CD4-positive, CD25-positive, alpha-beta regulatory T cell (primary cell): ENCODE measurements around the gene LETMD1. TPM values are rescaled to one million over a fixed set of nuclear protein-coding genes. Genes with fewer than 3 reads are reported as not detected.

Source experiments
- ATAC-seq, 2 donors: fragments of 150-1000 bp; cut with Tn5 transposase; one replicate each; pipeline ENCODE4 v1.10.0; 2021; ENCODE audit warnings: low read depth in 2 of 2, moderate number of reproducible peaks in 2 of 2, moderate library complexity in 1 of 2
- DNase-seq, 3 donors: peaks; one replicate each; pipeline versions ENCODE4 v3.0.0 to v3.0.0-alpha.2; 2012 to 2022; ENCODE audit warnings: mixed read lengths in 1 of 3
- H3K27ac ChIP-seq: one replicate; pipeline ENCODE4 v1.7.0; 2013; ENCODE audit warnings: mild to moderate bottlenecking, low read length; ENCODE audit not compliant: insufficient read depth, poor library complexity, severe bottlenecking
- H3K27me3 ChIP-seq: one replicate; pipeline ENCODE4 v1.7.0; 2013; ENCODE audit warnings: low read length; ENCODE audit not compliant: control insufficient read depth, insufficient read depth
- H3K36me3 ChIP-seq: one replicate; pipeline ENCODE4 v1.7.0; 2013; ENCODE audit warnings: mild to moderate bottlenecking, low read length, moderate library complexity; ENCODE audit not compliant: control insufficient read depth, insufficient read depth
- H3K4me1 ChIP-seq: 2 replicates; pipeline ENCODE4 v1.7.0; 2013; ENCODE audit warnings: mild to moderate bottlenecking, low read length; ENCODE audit not compliant: insufficient read depth, control insufficient read depth, poor library complexity, severe bottlenecking
- H3K4me3 ChIP-seq: one replicate; pipeline ENCODE4 v1.7.0; 2013; ENCODE audit warnings: low read depth, mild to moderate bottlenecking, low read length, moderate library complexity
- H3K9me3 ChIP-seq, 2 experiments: 1 replicate in 1 of 2; 2 replicates in 1 of 2; pipeline ENCODE4 v1.7.0; 2013; ENCODE audit warnings: low read length in 2 of 2, mild to moderate bottlenecking in 1 of 2, moderate library complexity in 1 of 2; ENCODE audit not compliant: control insufficient read depth in 2 of 2
- H3K27ac Mint-ChIP-seq, 3 donors: one replicate each; pipeline ENCODE4 v1.8.0; 2020 to 2022; ENCODE audit warnings: mild to moderate bottlenecking in 3 of 3, mixed read lengths in 3 of 3, moderate library complexity in 2 of 3
- H3K27me3 Mint-ChIP-seq: one replicate; pipeline ENCODE4 v1.8.0; 2022; ENCODE audit warnings: mild to moderate bottlenecking, mixed read lengths
- H3K36me3 Mint-ChIP-seq: one replicate; pipeline ENCODE4 v1.8.0; 2020; ENCODE audit warnings: mixed read lengths
- H3K4me1 Mint-ChIP-seq, 4 donors: one replicate each; pipeline ENCODE4 v1.8.0; 2020 to 2022; ENCODE audit warnings: mixed read lengths in 4 of 4, mild to moderate bottlenecking in 1 of 4
- H3K4me3 Mint-ChIP-seq, 4 donors: one replicate each; pipeline ENCODE4 v1.8.0; 2020 to 2022; ENCODE audit warnings: mild to moderate bottlenecking in 4 of 4, mixed read lengths in 4 of 4, moderate library complexity in 3 of 4
- H3K9me3 Mint-ChIP-seq, 7 donors: one replicate each; pipeline ENCODE4 v1.8.0; 2020 to 2022; ENCODE audit warnings: mixed read lengths in 7 of 7, mild to moderate bottlenecking in 3 of 7, moderate library complexity in 2 of 7
- polyA plus RNA-seq, 4 donors: library from polyadenylated mRNA; unstranded; fragments of 300-500 nt; fragmentation: Illumina TruSeq; gene quantifications; one replicate each; pipeline ENCODE4 v1.2.3, GENCODE V29; 2021
- total RNA-seq: library from RNA; stranded (reverse); gene quantifications from one replicate; pipeline ENCODE4 v1.2.3, GENCODE V29; 2022

LETMD1 gene
- total and polyA plus RNA-seq, 5 donors from 2014 or later = 25.3 to 55.9 (median 36.1) TPM

DNA sequence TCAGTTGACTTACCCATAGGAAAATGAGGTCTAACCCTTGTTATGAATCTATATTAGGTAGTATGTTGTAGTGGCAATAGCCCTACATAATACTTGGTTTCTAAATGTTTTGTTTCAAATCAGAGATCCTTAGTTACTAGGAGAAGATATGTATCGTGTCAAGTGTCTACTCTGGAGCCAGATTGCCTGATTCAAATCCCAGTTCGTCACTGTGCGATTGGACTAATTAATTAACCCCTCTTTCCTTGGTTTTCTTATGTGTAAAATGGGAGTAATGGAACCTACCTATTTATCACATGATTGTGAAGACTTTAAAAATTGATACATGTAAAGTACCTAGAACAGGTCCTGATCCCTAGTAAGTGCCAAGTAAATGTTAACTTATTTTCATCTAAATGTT is 1.4 kb downstream of the LETMD1 start:
- peak overlapping the region in 2 of 3 donors; percentile 97 to 99 for H3K27ac Mint-ChIP-seq
- no peak for DNase-seq
- peak overlapping the region; percentile 90 to 98 (median 95) for H3K4me3 Mint-ChIP-seq
- peaks cover 16 to 41% (median 32%) of the 10 kb centered on the region in 4 donors for H3K4me1 Mint-ChIP-seq
- H3K27ac ChIP-seq = peak overlapping the region; percentile 94
- peaks cover 6% of the 10 kb centered on the region for H3K27me3 Mint-ChIP-seq
- no peaks in the 10 kb centered on the region for H3K27me3 ChIP-seq
- ATAC-seq = no peak
- peaks cover 20% of the 10 kb centered on the region for H3K36me3 Mint-ChIP-seq
- no peaks in the 10 kb centered on the region for H3K9me3 ChIP-seq
- no peaks in the 10 kb centered on the region for H3K9me3 Mint-ChIP-seq
- peaks cover 22% of the 10 kb centered on the region for H3K36me3 ChIP-seq
- peaks cover 25% of the 10 kb centered on the region for H3K4me1 ChIP-seq
- H3K4me3 ChIP-seq = peak overlapping the region; percentile 88

DNA sequence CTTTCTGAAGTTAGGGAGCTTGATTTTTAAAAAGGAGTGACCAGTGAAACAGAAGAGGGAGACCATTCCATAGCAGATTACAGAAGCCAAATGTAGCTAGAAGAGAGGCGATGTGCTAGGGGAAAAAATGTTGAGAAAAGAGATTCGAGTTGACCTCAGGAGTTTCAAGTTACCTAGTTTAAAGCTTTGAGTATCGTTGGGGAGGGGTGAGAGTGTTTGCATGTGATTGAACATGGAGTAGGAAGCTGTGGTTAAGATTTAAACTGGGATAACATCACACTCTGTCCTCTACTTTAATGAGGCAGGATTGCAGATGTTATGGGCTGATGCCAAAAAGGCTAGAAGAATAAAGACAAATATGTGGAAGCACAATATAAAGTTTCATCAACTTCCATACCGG is 3.7 kb downstream of the LETMD1 start:
- H3K4me1 ChIP-seq = peaks cover 24% of the 10 kb centered on the region
- no peak for ATAC-seq
- H3K27me3 Mint-ChIP-seq = peaks cover 6% of the 10 kb centered on the region
- H3K27ac ChIP-seq = no peak overlapping the region
- peaks cover 30% of the 10 kb centered on the region for H3K36me3 Mint-ChIP-seq
- H3K9me3 ChIP-seq = no peaks in the 10 kb centered on the region
- peaks cover 38% of the 10 kb centered on the region for H3K36me3 ChIP-seq
- peaks cover 14 to 37% (median 29%) of the 10 kb centered on the region in 4 donors for H3K4me1 Mint-ChIP-seq
- DNase-seq = no peak
- peak overlapping the region in 1 of 3 donors; percentile 84 for H3K27ac Mint-ChIP-seq
- H3K9me3 Mint-ChIP-seq = no peaks in the 10 kb centered on the region
- H3K4me3 Mint-ChIP-seq = peak overlapping the region in 1 of 4 donors; percentile 30
- no peak overlapping the region for H3K4me3 ChIP-seq
- H3K27me3 ChIP-seq = no peaks in the 10 kb centered on the region

DNA sequence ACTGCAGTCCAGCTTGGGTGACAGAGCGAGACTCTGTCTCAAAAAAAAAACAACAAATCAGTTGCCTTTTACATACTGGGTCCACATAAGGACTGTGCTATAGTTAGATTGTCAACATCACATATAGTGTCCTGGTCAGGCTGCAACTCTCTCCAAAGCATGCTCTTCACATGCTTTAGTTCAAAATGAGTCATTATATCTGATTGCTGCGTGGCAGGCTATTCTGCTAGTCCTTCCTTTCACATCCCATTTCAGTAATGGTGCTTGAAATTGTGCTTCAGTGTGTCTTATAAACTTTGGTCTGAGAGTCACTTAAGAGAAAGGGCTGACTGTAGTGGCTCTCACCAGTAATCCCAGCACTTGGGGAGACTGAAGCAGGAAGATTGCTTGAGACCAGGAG is 6.9 kb downstream of the LETMD1 start:
- Histone ChIP-seq H3K27me3 (no peaks in the 10 kb centered on the region), H3K27ac (no peak overlapping the region), H3K4me3 (no peak overlapping the region), H3K4me1 (no peaks in the 10 kb centered on the region), H3K36me3 (peaks cover 59% of the 10 kb centered on the region), H3K9me3 (no peaks in the 10 kb centered on the region)
- H3K4me3 Mint-ChIP-seq = no peak overlapping the region
- DNase-seq = no peak
- ATAC-seq = no peak
- H3K36me3 Mint-ChIP-seq = peaks cover 45% of the 10 kb centered on the region
- peaks cover 0 to 9% (median 6%) of the 10 kb centered on the region in 4 donors for H3K4me1 Mint-ChIP-seq
- peak overlapping the region in 1 of 3 donors; percentile 14 for H3K27ac Mint-ChIP-seq
- no peaks in the 10 kb centered on the region for H3K27me3 Mint-ChIP-seq
- no peaks in the 10 kb centered on the region for H3K9me3 Mint-ChIP-seq

DNA sequence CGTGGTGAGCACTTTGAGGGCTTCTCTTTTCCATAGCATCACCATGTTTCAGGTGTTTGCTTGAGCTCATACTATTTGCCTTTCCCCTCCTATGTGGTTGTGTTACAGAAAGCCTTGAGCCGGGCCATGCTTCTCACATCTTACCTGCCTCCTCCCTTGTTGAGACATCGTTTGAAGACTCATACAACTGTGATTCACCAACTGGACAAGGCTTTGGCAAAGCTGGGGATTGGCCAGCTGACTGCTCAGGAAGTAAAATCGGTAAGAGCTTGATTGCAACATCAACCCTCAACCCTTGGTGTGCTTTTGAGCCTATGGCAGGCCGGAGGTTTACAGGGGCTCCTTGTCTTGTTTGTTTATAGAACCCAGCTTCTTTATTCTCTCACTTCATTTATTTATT is 8.1 kb downstream of the LETMD1 start:
- Histone ChIP-seq H3K4me1 (no peaks in the 10 kb centered on the region), H3K4me3 (no peak overlapping the region), H3K9me3 (no peaks in the 10 kb centered on the region), H3K27me3 (no peaks in the 10 kb centered on the region), H3K36me3 (peaks cover 68% of the 10 kb centered on the region), H3K27ac (no peak overlapping the region)
- Mint-ChIP-seq H3K36me3 (peaks cover 50% of the 10 kb centered on the region), H3K27me3 (no peaks in the 10 kb centered on the region), H3K27ac (peak overlapping the region in 1 of 3 donors; percentile 15), H3K9me3 (no peaks in the 10 kb centered on the region), H3K4me1 (peaks cover 0 to 9% (median 6%) of the 10 kb centered on the region in 4 donors), H3K4me3 (no peak overlapping the region)
- DNase-seq (no peak), ATAC-seq (no peak)

DNA sequence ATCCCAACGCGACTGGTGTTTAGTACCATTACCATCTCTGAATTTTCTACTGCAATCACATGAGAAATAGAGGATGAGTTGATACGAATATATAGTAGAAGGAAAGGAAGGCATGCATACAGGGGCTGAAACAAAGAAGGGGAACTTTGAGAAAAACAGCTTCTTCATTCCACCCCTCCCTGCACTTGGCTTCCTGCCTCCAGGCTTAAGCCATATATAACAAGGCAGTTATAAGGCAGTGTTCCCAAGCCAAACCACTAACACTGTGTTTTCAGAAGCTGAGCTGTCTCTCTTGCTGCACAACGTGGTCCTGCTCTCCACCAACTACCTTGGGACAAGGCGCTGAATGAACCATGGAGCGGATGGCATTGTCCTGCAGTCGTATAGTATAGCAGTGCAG is 11.0 kb downstream of the LETMD1 start:
- Mint-ChIP-seq H3K9me3 (no peaks in the 10 kb centered on the region), H3K4me3 (no peak overlapping the region), H3K4me1 (peaks cover 0 to 2% (median 0%) of the 10 kb centered on the region in 4 donors), H3K27ac (peak overlapping the region in 2 of 3 donors; percentile 21 to 32), H3K36me3 (peaks cover 52% of the 10 kb centered on the region), H3K27me3 (no peaks in the 10 kb centered on the region)
- H3K4me3 ChIP-seq = no peak overlapping the region
- DNase-seq (no peak), ATAC-seq (peak in 1 of 2 donors; percentile 28)
- H3K9me3 ChIP-seq = no peaks in the 10 kb centered on the region
- peaks cover 72% of the 10 kb centered on the region for H3K36me3 ChIP-seq
- no peaks in the 10 kb centered on the region for H3K4me1 ChIP-seq
- H3K27ac ChIP-seq = no peak overlapping the region
- no peaks in the 10 kb centered on the region for H3K27me3 ChIP-seq

DNA sequence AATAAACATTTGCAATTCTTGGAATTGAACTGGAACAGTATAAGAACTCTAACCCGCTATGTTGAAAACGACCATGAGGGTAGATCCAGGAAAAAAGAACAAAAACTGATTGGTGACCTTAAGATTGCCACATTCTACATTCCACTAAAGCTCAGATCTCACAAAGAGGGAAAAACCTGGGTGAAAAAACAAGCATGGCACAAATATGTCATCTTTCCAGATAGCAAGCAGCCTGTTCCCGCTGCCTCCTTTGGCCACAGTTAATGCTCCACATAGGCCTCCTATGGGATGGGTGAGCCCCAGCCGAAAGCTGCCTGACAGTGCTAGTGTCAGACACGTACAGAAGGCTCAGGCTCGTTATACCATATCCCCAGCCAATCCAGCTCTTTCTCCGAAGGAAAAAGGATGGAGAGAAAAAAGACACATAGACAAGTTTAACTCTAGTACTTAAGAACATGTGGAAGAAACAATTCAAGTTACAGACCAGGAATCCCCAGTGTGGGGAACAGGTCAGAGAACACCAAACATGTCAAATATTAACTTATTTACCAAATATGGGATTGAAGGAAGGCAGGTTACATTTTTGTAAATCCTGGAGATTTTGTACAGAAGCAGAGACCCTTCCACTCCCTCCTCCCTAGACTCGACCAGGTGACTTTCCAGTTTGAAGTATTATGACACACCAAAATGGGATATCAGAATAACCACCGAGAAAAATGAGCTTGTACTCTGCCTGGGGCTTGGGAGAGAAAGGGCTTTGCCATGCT is 14.7 kb downstream of the LETMD1 start:
- no peaks in the 10 kb centered on the region for H3K9me3 ChIP-seq
- Mint-ChIP-seq H3K4me3 (no peak overlapping the region), H3K27ac (peak overlapping the region; percentile 11 to 39 (median 32)), H3K9me3 (peaks cover 0 to 3% (median 0%) of the 10 kb centered on the region in 7 donors), H3K27me3 (no peaks in the 10 kb centered on the region), H3K4me1 (peaks cover 0 to 2% (median 0%) of the 10 kb centered on the region in 4 donors), H3K36me3 (peaks cover 49% of the 10 kb centered on the region)
- DNase-seq (no peak), ATAC-seq (no peak)
- no peaks in the 10 kb centered on the region for H3K4me1 ChIP-seq
- no peak overlapping the region for H3K4me3 ChIP-seq
- no peaks in the 10 kb centered on the region for H3K27me3 ChIP-seq
- H3K27ac ChIP-seq = no peak overlapping the region
- peaks cover 83% of the 10 kb centered on the region for H3K36me3 ChIP-seq

DNA sequence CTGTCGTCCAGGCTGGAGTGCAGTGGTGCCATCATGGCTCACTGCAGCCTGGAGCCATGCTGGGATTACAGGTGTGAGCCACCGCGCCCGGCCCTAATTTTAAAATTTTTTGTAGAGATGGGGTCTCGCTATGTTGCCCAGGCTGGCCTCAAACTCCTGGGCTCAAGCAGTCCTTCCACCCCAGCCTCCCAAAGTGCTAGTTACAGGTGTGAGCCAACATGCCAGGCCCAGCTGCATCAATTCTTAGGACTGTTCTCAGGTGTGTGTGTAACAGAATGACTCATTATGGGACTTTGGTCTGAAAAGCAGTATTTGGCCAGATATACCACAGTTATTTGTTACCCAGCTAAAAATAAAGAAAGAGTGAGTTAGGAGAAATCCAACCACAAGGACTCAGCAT is 17.4 kb downstream of the LETMD1 start:
- H3K27me3 ChIP-seq = no peaks in the 10 kb centered on the region
- no peaks in the 10 kb centered on the region for H3K9me3 ChIP-seq
- DNase-seq = no peak
- H3K4me3 ChIP-seq = no peak overlapping the region
- no peak overlapping the region for H3K27ac ChIP-seq
- peaks cover 67% of the 10 kb centered on the region for H3K36me3 ChIP-seq
- Mint-ChIP-seq H3K4me1 (peaks cover 0 to 4% (median 0%) of the 10 kb centered on the region in 4 donors), H3K4me3 (no peak overlapping the region), H3K27me3 (no peaks in the 10 kb centered on the region), H3K9me3 (peaks cover 0 to 3% (median 0%) of the 10 kb centered on the region in 7 donors), H3K27ac (no peak overlapping the region), H3K36me3 (peaks cover 42% of the 10 kb centered on the region)
- no peaks in the 10 kb centered on the region for H3K4me1 ChIP-seq
- no peak for ATAC-seq

DNA sequence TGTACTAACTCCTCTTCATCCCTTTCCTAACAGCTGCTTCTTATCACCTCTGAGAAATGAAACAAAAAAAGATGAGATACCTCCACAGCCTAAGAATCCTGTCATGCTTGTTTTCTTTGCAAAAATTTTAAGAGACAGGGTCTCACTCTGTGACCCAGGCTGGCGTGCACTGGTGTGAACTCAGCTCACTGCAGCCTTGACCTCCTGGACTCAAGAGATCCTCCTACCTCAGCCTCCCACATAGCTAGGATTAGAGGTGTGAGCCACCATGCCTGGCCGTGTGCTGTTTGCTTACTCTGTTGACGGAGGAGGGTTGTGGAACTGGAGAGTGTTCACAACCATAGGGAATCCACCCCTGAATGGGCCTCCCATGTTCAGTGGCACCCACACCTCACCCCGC is 19.1 kb downstream of the LETMD1 start:
- DNase-seq = no peak
- no peak for ATAC-seq
- no peaks in the 10 kb centered on the region for H3K27me3 Mint-ChIP-seq
- peaks cover 69% of the 10 kb centered on the region for H3K36me3 ChIP-seq
- peaks cover 44% of the 10 kb centered on the region for H3K36me3 Mint-ChIP-seq
- no peak overlapping the region for H3K4me3 ChIP-seq
- H3K27me3 ChIP-seq = no peaks in the 10 kb centered on the region
- H3K9me3 ChIP-seq = no peaks in the 10 kb centered on the region
- H3K9me3 Mint-ChIP-seq = peaks cover 0 to 3% (median 0%) of the 10 kb centered on the region in 7 donors
- no peak overlapping the region for H3K27ac Mint-ChIP-seq
- peaks cover 0 to 4% (median 0%) of the 10 kb centered on the region in 4 donors for H3K4me1 Mint-ChIP-seq
- no peak overlapping the region for H3K4me3 Mint-ChIP-seq
- H3K4me1 ChIP-seq = no peaks in the 10 kb centered on the region
- H3K27ac ChIP-seq = no peak overlapping the region
